Gastrocnemius medialis (tissue), 4 donors: ENCODE results near the gene MAGEA11. TPM values are rescaled to one million over a fixed set of nuclear protein-coding genes. Genes with fewer than 3 reads are reported as not detected.
"Not testable (repeated sequence)": the region's sequence is repeated elsewhere in the genome, so short reads cannot be mapped to it uniquely, and the experiment has no call there.

ENCODE experiments used
- ATAC-seq, 2 donors: fragments of 150-250 bp; one replicate each; pipeline ENCODE4 v1.9.1; 2016
- DNase-seq, 2 donors: peaks; one replicate each; pipeline ENCODE4 v3.0.0-alpha.2; 2019
- H3K27ac ChIP-seq, 4 donors: fragments of 200-600 bp; sonication (generic); 1 replicate in 1 of 4; 2 replicates in 3 of 4; pipeline ENCODE4 v1.5.1; 2016 to 2018; ENCODE audit warnings: mild to moderate bottlenecking in 2 of 4, moderate library complexity in 1 of 4
- H3K27me3 ChIP-seq, 3 donors: fragments of 200-600 bp; sonication (generic) in 2 of 3; 1 replicate in 1 of 3; 2 replicates in 2 of 3; pipeline versions ENCODE4 v1.5.1 to v1.6.0; 2016 to 2019; ENCODE audit warnings: mild to moderate bottlenecking in 1 of 3, moderate library complexity in 1 of 3
- H3K36me3 ChIP-seq, 2 donors: fragments of 200-600 bp; sonication (generic) in 1 of 2; one replicate each; pipeline ENCODE4 v1.5.1; 2017 to 2018
- H3K4me1 ChIP-seq, 2 donors: fragments of 200-600 bp; sonication (generic) in 1 of 2; one replicate each; pipeline ENCODE4 v1.5.1; 2016 to 2017; ENCODE audit warnings: mild to moderate bottlenecking in 2 of 2
- H3K4me3 ChIP-seq, 4 donors: fragments of 200-600 bp; sonication (generic) in 3 of 4; 1 replicate in 1 of 4; 2 replicates in 3 of 4; pipeline ENCODE4 v1.5.1; 2016 to 2019; ENCODE audit warnings: mild to moderate bottlenecking in 2 of 4
- H3K9me3 ChIP-seq, 3 donors: fragments of 200-600 bp; sonication (generic) in 2 of 3; 1 replicate in 1 of 3; 2 replicates in 2 of 3; pipeline ENCODE4 v1.5.1; 2016 to 2019
- POLR2A ChIP-seq, 2 donors: fragments of 450-650 bp; IDR thresholded peaks; one replicate each; pipeline ENCODE4 v1.6.1; 2017; ENCODE audit warnings: antibody characterized with exemption in 2 of 2, mild to moderate bottlenecking in 2 of 2, moderate library complexity in 2 of 2
- in situ Hi-C, 4 donors: fragments of 200-750 bp; cut with MboI; loops; one replicate each; pipeline versions ENCODE4 v1.15.0 to v1.8.0; 2017; ENCODE audit warnings: low sequenced_read_pairs in 4 of 4
- intact Hi-C: fragments of 100-400 bp; cut with DNase I; formaldehyde crosslinking; loops from one replicate; pipeline ENCODE4 v1.15.1; 2023; ENCODE audit warnings: low total_unique reads
- total RNA-seq, 4 donors: library from RNA; depleted of rRNA; stranded (reverse); fragments of >200 nt; gene quantifications; one replicate each; pipeline versions ENCODE4 v1.1.0 to v1.2.3, GENCODE V29; 2016
- TF ChIP-seq, protein P1 (sequence below), 5 experiments: fragments of 450-650 bp in 3 of 5; fragments of 200-600 bp in 2 of 5; sonication (generic) in 2 of 5; IDR thresholded peaks in 4 of 5; conservative IDR thresholded peaks in 1 of 5; 1 replicate in 4 of 5; 2 replicates in 1 of 5; pipeline ENCODE4 v1.5.1; 2016 to 2019; ENCODE audit warnings: antibody characterized with exemption in 5 of 5, mild to moderate bottlenecking in 3 of 5, moderate library complexity in 3 of 5

MAGEA11 gene
- total RNA-seq, 4 donors from 2014 or later, result not detected

DNA sequence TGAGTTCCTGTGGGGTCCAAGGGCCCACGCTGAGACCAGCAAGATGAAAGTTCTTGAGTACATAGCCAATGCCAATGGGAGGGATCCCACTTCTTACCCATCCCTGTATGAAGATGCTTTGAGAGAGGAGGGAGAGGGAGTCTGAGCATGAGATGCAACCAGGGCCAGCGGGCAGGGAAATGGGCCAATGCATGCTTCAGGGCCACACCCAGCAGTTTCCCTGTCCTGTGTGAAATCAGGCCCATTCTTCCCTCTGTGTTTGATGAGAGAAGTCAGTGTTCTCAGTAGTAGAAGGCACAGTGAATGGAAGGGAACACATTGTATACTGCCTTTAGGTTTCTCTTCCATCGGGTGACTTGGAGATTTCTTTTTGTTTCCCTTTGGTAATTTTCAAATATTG is 4.8 kb downstream of the MAGEA11 start:
- in situ Hi-C loops, result no loop called here
- no peaks in the 10 kb centered on the region for H3K9me3 ChIP-seq
- ATAC-seq, result no peak

DNA sequence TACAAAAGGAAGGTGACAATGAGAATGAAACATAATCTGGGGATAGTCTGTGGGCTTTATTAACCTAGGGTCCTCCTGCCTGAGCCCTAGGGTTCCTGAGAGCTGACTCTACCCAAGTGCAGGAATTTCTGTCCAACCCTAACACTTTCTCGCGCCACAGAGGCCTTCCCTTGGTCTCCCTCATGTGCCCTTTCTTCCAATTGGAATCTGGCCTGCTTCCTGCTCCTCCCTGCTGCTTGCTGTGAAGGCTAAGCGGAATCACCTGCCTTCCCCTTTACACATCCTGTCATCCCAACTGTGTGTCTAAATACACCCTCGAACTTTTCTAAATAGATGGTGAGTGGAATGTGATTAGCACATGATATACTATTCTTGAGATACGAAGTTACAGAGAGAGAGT is 5.9 kb downstream of the MAGEA11 start:
- no peak for ATAC-seq
- Histone ChIP-seq H3K4me3 (no peak overlapping the region), H3K9me3 (no peaks in the 10 kb centered on the region), H3K27me3 (no peaks in the 10 kb centered on the region), H3K36me3 (no peaks in the 10 kb centered on the region), H3K27ac (no peak overlapping the region), H3K4me1 (no peaks in the 10 kb centered on the region)
- intact Hi-C loops, result no loop called here
- no peak for DNase-seq
- no peak for TF ChIP-seq POLR2A (IDR thresholded peaks at IDR 0.05)
- TF ChIP-seq, protein P1, sequence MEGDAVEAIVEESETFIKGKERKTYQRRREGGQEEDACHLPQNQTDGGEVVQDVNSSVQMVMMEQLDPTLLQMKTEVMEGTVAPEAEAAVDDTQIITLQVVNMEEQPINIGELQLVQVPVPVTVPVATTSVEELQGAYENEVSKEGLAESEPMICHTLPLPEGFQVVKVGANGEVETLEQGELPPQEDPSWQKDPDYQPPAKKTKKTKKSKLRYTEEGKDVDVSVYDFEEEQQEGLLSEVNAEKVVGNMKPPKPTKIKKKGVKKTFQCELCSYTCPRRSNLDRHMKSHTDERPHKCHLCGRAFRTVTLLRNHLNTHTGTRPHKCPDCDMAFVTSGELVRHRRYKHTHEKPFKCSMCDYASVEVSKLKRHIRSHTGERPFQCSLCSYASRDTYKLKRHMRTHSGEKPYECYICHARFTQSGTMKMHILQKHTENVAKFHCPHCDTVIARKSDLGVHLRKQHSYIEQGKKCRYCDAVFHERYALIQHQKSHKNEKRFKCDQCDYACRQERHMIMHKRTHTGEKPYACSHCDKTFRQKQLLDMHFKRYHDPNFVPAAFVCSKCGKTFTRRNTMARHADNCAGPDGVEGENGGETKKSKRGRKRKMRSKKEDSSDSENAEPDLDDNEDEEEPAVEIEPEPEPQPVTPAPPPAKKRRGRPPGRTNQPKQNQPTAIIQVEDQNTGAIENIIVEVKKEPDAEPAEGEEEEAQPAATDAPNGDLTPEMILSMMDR (IDR thresholded peaks at IDR 0.05 in 4 of 5, conservative IDR thresholded peaks at IDR 0.05 in 1 of 5), result no peak
- in situ Hi-C loops, result no loop called here

More for the DNA sequence above, 4.8 kb downstream of the MAGEA11 start:
- H3K4me1 ChIP-seq, result no peaks in the 10 kb centered on the region
- TF ChIP-seq POLR2A (IDR thresholded peaks at IDR 0.05), result no peak
- TF ChIP-seq, protein P1 (IDR thresholded peaks at IDR 0.05 in 4 of 5, conservative IDR thresholded peaks at IDR 0.05 in 1 of 5), result no peak
- no peak overlapping the region for H3K27ac ChIP-seq
- no peaks in the 10 kb centered on the region for H3K27me3 ChIP-seq
- no peaks in the 10 kb centered on the region for H3K36me3 ChIP-seq
- H3K4me3 ChIP-seq, result no peak overlapping the region
- no peak for DNase-seq
- intact Hi-C loops, result no loop called here

GRCh38 chrX:149718757-149719156 is 6.9 kb downstream of the MAGEA11 start:
- H3K4me1 ChIP-seq, result no peaks in the 10 kb centered on the region
- in situ Hi-C loops (no loop called here), intact Hi-C loops (no loop called here)
- no peaks in the 10 kb centered on the region for H3K36me3 ChIP-seq
- TF ChIP-seq POLR2A (IDR thresholded peaks at IDR 0.05), result no peak
- TF ChIP-seq, protein P1 (IDR thresholded peaks at IDR 0.05 in 4 of 5, conservative IDR thresholded peaks at IDR 0.05 in 1 of 5), result no peak
- no peak overlapping the region for H3K27ac ChIP-seq
- H3K27me3 ChIP-seq, result no peaks in the 10 kb centered on the region
- ATAC-seq, result no peak
- no peak overlapping the region for H3K4me3 ChIP-seq
- H3K9me3 ChIP-seq, result no peaks in the 10 kb centered on the region
- no peak for DNase-seq

- in situ Hi-C loops (no loop called here), intact Hi-C loops (no loop called here)
- Histone ChIP-seq H3K4me1 (no peaks in the 10 kb centered on the region), H3K4me3 (no peak overlapping the region), H3K9me3 (no peaks in the 10 kb centered on the region), H3K36me3 (no peaks in the 10 kb centered on the region), H3K27ac (no peak overlapping the region), H3K27me3 (no peaks in the 10 kb centered on the region)
- ATAC-seq (no peak), DNase-seq (no peak)
- no peak for TF ChIP-seq POLR2A (IDR thresholded peaks at IDR 0.05)
- TF ChIP-seq, protein P1 (IDR thresholded peaks at IDR 0.05 in 4 of 5, conservative IDR thresholded peaks at IDR 0.05 in 1 of 5), result no peak
Observed at GRCh38 chrX:149720021-149720689, 8.3 kb downstream of the MAGEA11 start.

DNA sequence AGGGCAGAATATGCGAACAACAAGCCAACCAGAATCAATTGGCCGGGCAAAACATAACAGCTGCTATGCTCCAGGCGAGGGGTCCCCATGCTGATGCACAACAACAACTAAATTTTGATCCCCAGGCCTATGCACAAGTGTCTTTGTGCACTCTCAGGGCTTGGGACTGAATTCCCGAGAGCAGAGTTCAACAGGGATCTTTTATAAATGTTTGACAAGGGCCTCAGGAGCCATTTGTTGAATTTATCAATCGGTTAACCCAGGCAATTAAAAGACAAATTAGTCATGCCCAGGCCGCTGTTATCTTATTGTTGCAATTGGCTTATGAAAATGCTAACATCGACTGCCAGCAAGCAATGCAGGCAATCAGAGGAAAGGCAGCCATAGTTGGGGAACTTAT is 9.4 kb downstream of the MAGEA11 start:
- H3K4me1 ChIP-seq, H3K27ac ChIP-seq, H3K4me3 ChIP-seq, H3K9me3 ChIP-seq, ATAC-seq, in situ Hi-C loops, DNase-seq, H3K36me3 ChIP-seq, H3K27me3 ChIP-seq, intact Hi-C loops: not testable (repeated sequence)
